CD8-positive, alpha-beta memory T cell (primary cell): ENCODE measurements around the gene TTN. TPM values are rescaled to one million over a fixed set of nuclear protein-coding genes. Genes with fewer than 3 reads are reported as not detected.

Source experiments
- CTCF ChIA-PET: fragments of 350-600 bp; sonication (Branson Sonifier 250); formaldehyde crosslinking; loops from one replicate; lab custom pipeline; 2021; ENCODE audit warnings: antibody characterized with exemption; lab: Charles Lee
- POLR2A ChIA-PET: fragments of 350-600 bp; sonication (Branson Sonifier 250); formaldehyde crosslinking; loops from one replicate; lab custom pipeline; 2021; ENCODE audit warnings: antibody characterized with exemption; lab: Charles Lee
- DNase-seq, 5 donors: peaks; one replicate each; pipeline versions ENCODE4 v3.0.0 to v3.0.0-alpha.2; 2020 to 2022; ENCODE audit warnings: mixed read lengths in 1 of 5
- H3K27ac ChIP-seq: one replicate; pipeline ENCODE4 v1.7.0; 2013; ENCODE audit warnings: low read depth, mild to moderate bottlenecking, low read length, moderate library complexity
- H3K27me3 ChIP-seq: 2 replicates; pipeline ENCODE4 v1.7.0; 2013; ENCODE audit warnings: low read length, mild to moderate bottlenecking; ENCODE audit not compliant: insufficient read depth, poor library complexity, severe bottlenecking
- H3K36me3 ChIP-seq: 2 replicates; pipeline ENCODE4 v1.7.0; 2013; ENCODE audit warnings: mild to moderate bottlenecking, low read length, moderate library complexity; ENCODE audit not compliant: insufficient read depth
- H3K4me1 ChIP-seq: 2 replicates; pipeline ENCODE4 v1.7.0; 2013; ENCODE audit warnings: mild to moderate bottlenecking, low read length, moderate library complexity; ENCODE audit not compliant: insufficient read depth
- H3K4me3 ChIP-seq: 2 replicates; pipeline ENCODE4 v1.7.0; 2013; ENCODE audit warnings: mild to moderate bottlenecking, low read length
- H3K9me3 ChIP-seq: 2 replicates; pipeline ENCODE4 v1.7.0; 2013; ENCODE audit warnings: mild to moderate bottlenecking, low read length
- H3K27ac Mint-ChIP-seq, 8 donors: one replicate each; pipeline ENCODE4 v1.8.0; 2020 to 2021; ENCODE audit warnings: mixed read lengths in 8 of 8, mild to moderate bottlenecking in 6 of 8, inconsistent platforms in 3 of 8, moderate library complexity in 3 of 8
- H3K27me3 Mint-ChIP-seq, 2 donors: one replicate each; pipeline ENCODE4 v1.8.0; 2020 to 2021; ENCODE audit warnings: mixed read lengths in 2 of 2, mild to moderate bottlenecking in 1 of 2, moderate library complexity in 1 of 2
- H3K36me3 Mint-ChIP-seq, 3 donors: one replicate each; pipeline ENCODE4 v1.8.0; 2020 to 2021; ENCODE audit warnings: mixed read lengths in 3 of 3, inconsistent platforms in 1 of 3, mild to moderate bottlenecking in 1 of 3
- H3K4me1 Mint-ChIP-seq, 3 donors: one replicate each; pipeline ENCODE4 v1.8.0; 2020 to 2021; ENCODE audit warnings: mixed read lengths in 3 of 3, inconsistent platforms in 1 of 3, mild to moderate bottlenecking in 1 of 3
- H3K4me3 Mint-ChIP-seq, 7 donors: one replicate each; pipeline ENCODE4 v1.8.0; 2020 to 2021; ENCODE audit warnings: mixed read lengths in 7 of 7, mild to moderate bottlenecking in 6 of 7, moderate library complexity in 4 of 7, inconsistent platforms in 2 of 7
- H3K9me3 Mint-ChIP-seq, 5 donors: one replicate each; pipeline ENCODE4 v1.8.0; 2020 to 2022; ENCODE audit warnings: mixed read lengths in 5 of 5, mild to moderate bottlenecking in 3 of 5, moderate library complexity in 2 of 5, inconsistent platforms in 1 of 5
- polyA plus RNA-seq: library from polyadenylated mRNA; unstranded; fragments of 300-500 nt; fragmentation: Illumina TruSeq; gene quantifications from one replicate; pipeline ENCODE4 v1.2.3, GENCODE V29; 2021
- total RNA-seq, 2 experiments: library from RNA; stranded (reverse); gene quantifications; one replicate each; pipeline ENCODE4 v1.2.3, GENCODE V29; 2021

The TTN gene
- total and polyA plus RNA-seq, 3 experiments from 2014 or later, result 0.80 to 2.0 (median 0.83) TPM

- Mint-ChIP-seq H3K4me1 (no peaks in the 10 kb centered on the region), H3K27ac (no peak overlapping the region), H3K27me3 (no peaks in the 10 kb centered on the region), H3K36me3 (peaks cover 0 to 19% (median 4%) of the 10 kb centered on the region in 3 donors), H3K4me3 (no peak overlapping the region), H3K9me3 (peaks cover 0 to 9% (median 0%) of the 10 kb centered on the region in 5 donors)
- no peaks in the 10 kb centered on the region for H3K27me3 ChIP-seq
- no peak overlapping the region for H3K27ac ChIP-seq
- DNase-seq, result no peak
- no peak overlapping the region for H3K4me3 ChIP-seq
- ChIA-PET CTCF (no interaction called here), POLR2A (no interaction called here)
- H3K36me3 ChIP-seq, result no peaks in the 10 kb centered on the region
- H3K9me3 ChIP-seq, result no peaks in the 10 kb centered on the region
- no peaks in the 10 kb centered on the region for H3K4me1 ChIP-seq
Measured at GRCh38 chr2:178635897-178636296, 171.3 kb downstream of the TTN start.

DNA sequence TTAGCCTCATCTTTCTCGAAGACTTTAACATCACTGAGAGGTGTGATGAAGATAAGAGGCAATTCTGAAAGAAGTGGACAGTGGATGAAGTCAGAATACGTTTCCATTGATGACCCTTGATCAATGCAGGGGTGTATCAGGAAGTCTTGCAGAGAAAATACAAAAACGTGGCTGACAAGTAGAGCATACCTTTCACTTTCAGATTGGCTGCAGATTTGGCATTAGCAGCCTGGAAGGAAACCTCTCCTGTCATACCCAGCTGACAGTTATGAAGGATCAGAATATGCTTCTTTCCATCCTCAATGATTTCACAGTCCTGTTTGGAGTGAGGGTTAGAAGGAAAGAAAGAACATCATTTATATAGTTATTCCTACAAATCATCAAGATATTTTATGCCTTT is 174.5 kb downstream of the TTN start:
- Histone ChIP-seq H3K4me3 (no peak overlapping the region), H3K4me1 (no peaks in the 10 kb centered on the region), H3K36me3 (no peaks in the 10 kb centered on the region), H3K27ac (no peak overlapping the region), H3K27me3 (no peaks in the 10 kb centered on the region), H3K9me3 (no peaks in the 10 kb centered on the region)
- no peak overlapping the region for H3K4me3 Mint-ChIP-seq
- H3K27me3 Mint-ChIP-seq, result no peaks in the 10 kb centered on the region
- H3K4me1 Mint-ChIP-seq, result no peaks in the 10 kb centered on the region
- POLR2A ChIA-PET, result no interaction called here
- CTCF ChIA-PET, result no interaction called here
- H3K27ac Mint-ChIP-seq, result no peak overlapping the region
- peaks cover 0 to 26% (median 14%) of the 10 kb centered on the region in 3 donors for H3K36me3 Mint-ChIP-seq
- H3K9me3 Mint-ChIP-seq, result peaks cover 0 to 13% (median 0%) of the 10 kb centered on the region in 5 donors
- DNase-seq, result no peak

DNA sequence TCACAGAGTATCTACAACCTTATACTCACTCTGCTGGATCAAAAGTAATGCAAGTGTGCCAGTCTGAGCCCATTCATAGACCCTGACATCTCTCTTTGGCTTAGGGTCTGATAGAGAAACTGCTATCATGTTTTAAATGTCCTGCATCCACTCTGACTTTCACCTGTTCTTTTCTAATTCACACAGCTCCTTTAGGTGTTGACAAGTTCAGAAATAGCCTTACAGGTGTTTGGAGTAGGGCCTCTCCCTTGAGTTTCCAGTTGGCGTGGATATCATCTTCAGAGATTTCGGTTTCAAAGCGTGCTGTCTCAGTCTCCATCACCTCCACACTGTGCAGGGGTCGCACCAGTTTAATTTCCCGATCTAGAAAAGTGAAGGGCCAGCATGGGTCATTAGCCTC is 176.6 kb downstream of the TTN start:
- Histone ChIP-seq H3K27ac (no peak overlapping the region), H3K9me3 (no peaks in the 10 kb centered on the region), H3K4me1 (no peaks in the 10 kb centered on the region), H3K36me3 (no peaks in the 10 kb centered on the region), H3K27me3 (no peaks in the 10 kb centered on the region), H3K4me3 (no peak overlapping the region)
- no peak for DNase-seq
- peak overlapping the region in 1 of 8 donors; percentile 24 for H3K27ac Mint-ChIP-seq
- ChIA-PET CTCF (no interaction called here), POLR2A (no interaction called here)
- H3K4me1 Mint-ChIP-seq, result no peaks in the 10 kb centered on the region
- H3K9me3 Mint-ChIP-seq, result peaks cover 0 to 14% (median 0%) of the 10 kb centered on the region in 5 donors
- H3K36me3 Mint-ChIP-seq, result peaks cover 0 to 23% (median 14%) of the 10 kb centered on the region in 3 donors
- H3K27me3 Mint-ChIP-seq, result no peaks in the 10 kb centered on the region
- no peak overlapping the region for H3K4me3 Mint-ChIP-seq

DNA sequence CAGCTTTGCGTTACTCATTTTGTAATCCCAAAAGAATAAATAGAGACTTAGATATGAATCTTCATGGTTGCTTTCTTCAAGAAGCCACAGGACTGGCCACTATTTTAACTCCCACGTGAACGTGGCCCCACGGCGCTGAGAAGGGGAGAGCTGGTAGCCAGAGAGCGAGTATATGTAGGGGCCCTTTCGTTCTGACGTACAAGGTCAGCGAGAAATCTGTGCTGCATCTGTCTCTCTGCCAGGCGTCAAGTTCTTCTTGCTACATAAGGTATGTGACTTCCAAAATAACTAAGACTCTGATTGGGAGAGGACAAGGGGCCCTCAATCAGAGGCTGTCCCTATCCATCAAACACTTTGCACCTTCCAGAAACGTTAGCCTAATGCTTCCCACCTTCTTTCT is 177.8 kb downstream of the TTN start:
- CTCF ChIA-PET, result no interaction called here
- no peaks in the 10 kb centered on the region for H3K36me3 ChIP-seq

DNA sequence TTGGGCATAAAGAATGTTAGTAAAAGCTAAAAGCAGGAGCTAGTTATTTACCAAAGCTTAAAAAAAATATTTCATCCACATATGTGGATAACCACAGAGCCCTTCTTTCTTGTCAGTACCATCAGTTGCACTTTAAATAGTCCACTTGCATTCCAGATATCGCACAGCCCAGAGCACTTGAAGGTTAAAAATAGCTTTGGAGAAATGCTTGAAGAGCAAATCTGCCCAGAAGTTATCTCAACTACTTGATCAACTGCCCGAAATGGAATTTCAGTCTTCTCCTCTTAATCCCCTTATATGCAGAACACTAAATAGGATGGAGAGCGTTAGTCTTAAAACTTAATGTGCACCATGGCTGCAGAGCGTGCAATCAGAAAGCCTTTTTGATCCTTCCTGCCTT is 178.6 kb downstream of the TTN start:
- no peaks in the 10 kb centered on the region for H3K9me3 ChIP-seq
- H3K27me3 Mint-ChIP-seq, result no peaks in the 10 kb centered on the region
- no peak overlapping the region for H3K4me3 Mint-ChIP-seq
- peaks cover 0 to 24% (median 14%) of the 10 kb centered on the region in 3 donors for H3K36me3 Mint-ChIP-seq
- ChIA-PET CTCF (no interaction called here), POLR2A (no interaction called here)
- H3K27ac Mint-ChIP-seq, result peak overlapping the region in 1 of 8 donors; percentile 21
- no peak overlapping the region for H3K4me3 ChIP-seq
- H3K9me3 Mint-ChIP-seq, result peaks cover 0 to 7% (median 0%) of the 10 kb centered on the region in 5 donors
- no peaks in the 10 kb centered on the region for H3K4me1 Mint-ChIP-seq
- no peak for DNase-seq
- H3K36me3 ChIP-seq, result no peaks in the 10 kb centered on the region
- H3K4me1 ChIP-seq, result no peaks in the 10 kb centered on the region
- no peaks in the 10 kb centered on the region for H3K27me3 ChIP-seq
- H3K27ac ChIP-seq, result no peak overlapping the region

More for the DNA sequence above, 177.8 kb downstream of the TTN start:
- Mint-ChIP-seq H3K4me1 (no peaks in the 10 kb centered on the region), H3K4me3 (no peak overlapping the region), H3K9me3 (peaks cover 0 to 12% (median 0%) of the 10 kb centered on the region in 5 donors), H3K27me3 (no peaks in the 10 kb centered on the region), H3K36me3 (peaks cover 0 to 22% (median 14%) of the 10 kb centered on the region in 3 donors), H3K27ac (no peak overlapping the region)
- Histone ChIP-seq H3K27ac (no peak overlapping the region), H3K27me3 (no peaks in the 10 kb centered on the region), H3K9me3 (no peaks in the 10 kb centered on the region), H3K4me1 (no peaks in the 10 kb centered on the region), H3K4me3 (no peak overlapping the region)
- DNase-seq, result no peak
- POLR2A ChIA-PET, result no interaction called here

- Mint-ChIP-seq H3K36me3 (peaks cover 0 to 26% (median 11%) of the 10 kb centered on the region in 3 donors), H3K4me3 (no peak overlapping the region), H3K27me3 (no peaks in the 10 kb centered on the region), H3K9me3 (peaks cover 0 to 7% (median 0%) of the 10 kb centered on the region in 5 donors), H3K4me1 (no peaks in the 10 kb centered on the region), H3K27ac (no peak overlapping the region)
- H3K27me3 ChIP-seq, result no peaks in the 10 kb centered on the region
- H3K9me3 ChIP-seq, result no peaks in the 10 kb centered on the region
- H3K27ac ChIP-seq, result no peak overlapping the region
- ChIA-PET CTCF (no interaction called here), POLR2A (no interaction called here)
- H3K4me3 ChIP-seq, result no peak overlapping the region
- no peaks in the 10 kb centered on the region for H3K36me3 ChIP-seq
- no peaks in the 10 kb centered on the region for H3K4me1 ChIP-seq
- no peak for DNase-seq
Measured at GRCh38 chr2:178627401-178627800, 179.8 kb downstream of the TTN start.

GRCh38 chr2:178615969-178616368 is 191.3 kb downstream of the TTN start:
- H3K9me3 Mint-ChIP-seq, result peaks cover 0 to 2% (median 0%) of the 10 kb centered on the region in 5 donors
- no peak for DNase-seq
- H3K4me3 Mint-ChIP-seq, result no peak overlapping the region

GRCh38 chr2:178602901-178603300 is 204.3 kb downstream of the TTN start:
- H3K4me1 Mint-ChIP-seq, result no peaks in the 10 kb centered on the region

More at GRCh38 chr2:178615969-178616368, 191.3 kb downstream of the TTN start:
- Mint-ChIP-seq H3K27me3 (no peaks in the 10 kb centered on the region), H3K27ac (no peak overlapping the region), H3K36me3 (peaks cover 22 to 74% (median 27%) of the 10 kb centered on the region in 3 donors), H3K4me1 (no peaks in the 10 kb centered on the region)
- ChIA-PET POLR2A (no interaction called here), CTCF (no interaction called here)
- no peaks in the 10 kb centered on the region for H3K27me3 ChIP-seq
- H3K4me1 ChIP-seq, result no peaks in the 10 kb centered on the region
- H3K4me3 ChIP-seq, result no peak overlapping the region
- no peak overlapping the region for H3K27ac ChIP-seq
- H3K9me3 ChIP-seq, result no peaks in the 10 kb centered on the region
- no peaks in the 10 kb centered on the region for H3K36me3 ChIP-seq

More at GRCh38 chr2:178602901-178603300, 204.3 kb downstream of the TTN start:
- no peak for DNase-seq
- H3K27me3 ChIP-seq, result no peaks in the 10 kb centered on the region
- no peak overlapping the region for H3K4me3 ChIP-seq
- no peak overlapping the region for H3K27ac ChIP-seq
- H3K4me3 Mint-ChIP-seq, result no peak overlapping the region
- no peaks in the 10 kb centered on the region for H3K4me1 ChIP-seq
- H3K36me3 Mint-ChIP-seq, result peaks cover 34 to 77% (median 37%) of the 10 kb centered on the region in 3 donors
- peaks cover 25% of the 10 kb centered on the region for H3K36me3 ChIP-seq
- H3K27ac Mint-ChIP-seq, result no peak overlapping the region
- CTCF ChIA-PET, result no interaction called here
- no peaks in the 10 kb centered on the region for H3K9me3 ChIP-seq
- POLR2A ChIA-PET, result no interaction called here
- no peaks in the 10 kb centered on the region for H3K27me3 Mint-ChIP-seq
- H3K9me3 Mint-ChIP-seq, result no peaks in the 10 kb centered on the region
